GM18526 (cell line): ENCODE data around the gene THSD7A.

Experiments used
- POLR2A ChIP-seq: IDR thresholded peaks from 3 replicates; pipeline ENCODE4 v1.6.1; 2011; ENCODE audit not compliant: insufficient read length; ENCODE audit errors: extremely low read depth

The THSD7A gene

DNA sequence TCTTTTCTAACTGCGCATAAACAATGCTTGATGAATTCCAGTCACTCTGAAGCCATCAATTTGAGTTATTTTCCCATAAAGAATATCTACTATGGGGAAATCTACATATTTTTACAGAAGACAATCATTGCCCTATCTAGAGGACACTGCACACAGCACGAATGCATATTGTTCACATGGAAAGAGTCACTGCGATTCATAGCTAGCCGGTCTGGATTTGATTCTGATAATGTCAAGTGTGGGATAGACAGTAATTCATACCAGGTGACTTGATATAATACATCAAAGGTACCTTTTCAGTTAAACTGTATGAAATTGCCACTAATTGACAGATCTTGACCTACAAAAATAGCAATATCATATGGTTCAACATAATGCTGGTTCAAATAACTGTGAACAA, 255.7 kb downstream of the THSD7A start:
- no peak for TF ChIP-seq POLR2A

DNA sequence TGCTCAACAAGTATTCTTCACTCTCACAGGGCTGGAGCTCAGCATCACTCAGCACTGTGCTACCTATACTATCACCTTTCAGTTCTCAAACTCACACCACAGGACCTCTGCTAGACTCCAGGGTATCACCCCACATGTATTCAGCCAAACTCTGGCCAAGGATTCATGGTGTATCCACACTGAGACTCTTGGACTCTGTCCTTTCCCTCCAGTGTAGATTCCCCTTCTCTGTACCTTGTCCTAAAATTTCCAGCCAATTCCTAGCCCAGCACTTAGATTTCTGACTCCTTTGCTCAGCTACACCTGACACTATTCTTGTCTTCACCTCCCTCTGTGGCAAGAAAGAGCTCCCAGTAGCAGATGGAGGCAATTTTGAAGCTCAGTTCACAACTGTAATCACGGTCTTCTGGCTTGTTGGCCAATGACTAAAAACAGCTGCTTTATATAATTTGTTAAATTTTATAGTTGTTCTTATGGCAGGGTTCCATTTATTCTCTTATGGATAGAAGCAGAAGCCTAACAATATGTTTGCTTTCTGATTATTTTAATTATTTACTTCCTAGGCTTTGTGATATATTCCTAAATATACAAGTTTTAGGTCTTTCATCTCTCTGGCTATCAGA, 258.8 kb downstream of the THSD7A start:
- TF ChIP-seq POLR2A = no peak

DNA sequence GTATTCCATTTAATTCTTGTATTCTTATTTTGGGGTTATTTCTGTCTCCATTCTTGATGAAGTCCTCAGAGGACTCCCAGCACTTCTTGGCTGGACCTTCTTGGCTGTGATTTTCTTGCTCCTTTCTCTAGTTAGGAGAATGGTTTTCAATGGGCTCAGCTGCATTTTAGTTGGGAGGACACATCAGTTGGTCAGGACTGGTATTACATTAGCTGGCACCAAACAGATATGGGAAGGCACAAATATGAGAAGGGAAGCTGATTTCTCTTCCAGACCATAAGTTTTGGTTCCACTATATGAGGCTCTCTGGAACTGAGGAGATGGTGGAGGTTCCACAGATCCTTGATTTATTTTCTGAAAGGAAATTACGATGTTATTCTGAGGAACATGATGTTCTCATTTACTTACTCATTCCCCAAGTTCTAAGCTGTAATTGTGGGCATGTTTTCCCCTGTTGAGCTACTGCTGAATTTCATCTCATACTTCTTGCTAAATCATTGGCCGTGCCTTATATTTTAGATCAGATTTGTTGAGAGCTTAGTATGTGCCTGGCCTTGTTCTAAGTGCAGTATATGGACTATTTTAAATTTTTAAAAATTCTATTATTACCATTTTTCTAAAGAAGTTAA, 261.0 kb downstream of the THSD7A start:
- no peak for TF ChIP-seq POLR2A

- TF ChIP-seq POLR2A = no peak
These were observed 261.8 kb downstream of the THSD7A start for GRCh38 chr7:11570205-11570604.

- no peak for TF ChIP-seq POLR2A
These were observed 264.4 kb downstream of the THSD7A start for GRCh38 chr7:11567571-11567970.

GRCh38 chr7:11557627-11558026, 274.4 kb downstream of the THSD7A start:
- no peak for TF ChIP-seq POLR2A

GRCh38 chr7:11552676-11553296, 279.2 kb downstream of the THSD7A start:
- no peak for TF ChIP-seq POLR2A

DNA sequence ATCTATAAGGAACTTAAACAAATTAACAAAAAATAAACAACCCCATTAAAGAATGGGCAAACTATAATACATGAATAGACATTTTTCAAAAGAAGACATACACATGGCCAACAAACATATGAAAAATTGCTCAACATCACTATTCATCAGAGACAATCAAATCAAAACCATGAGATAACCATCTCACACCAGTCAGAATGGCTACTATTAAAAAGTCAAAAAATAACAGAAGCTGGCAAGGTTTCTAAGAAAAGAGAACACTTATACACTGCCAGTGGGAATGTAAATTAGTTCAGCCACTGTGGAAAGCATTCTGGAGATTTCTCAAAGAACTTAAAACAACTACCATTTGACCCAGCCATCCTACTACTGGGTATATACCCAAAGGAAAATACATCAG, 280.5 kb downstream of the THSD7A start:
- TF ChIP-seq POLR2A = no peak

- no peak for TF ChIP-seq POLR2A
These were observed 283.5 kb downstream of the THSD7A start for GRCh38 chr7:11548532-11548931.

GRCh38 chr7:11541330-11541729, 290.7 kb downstream of the THSD7A start:
- no peak for TF ChIP-seq POLR2A

GRCh38 chr7:11540271-11540761, 291.7 kb downstream of the THSD7A start:
- TF ChIP-seq POLR2A = no peak

DNA sequence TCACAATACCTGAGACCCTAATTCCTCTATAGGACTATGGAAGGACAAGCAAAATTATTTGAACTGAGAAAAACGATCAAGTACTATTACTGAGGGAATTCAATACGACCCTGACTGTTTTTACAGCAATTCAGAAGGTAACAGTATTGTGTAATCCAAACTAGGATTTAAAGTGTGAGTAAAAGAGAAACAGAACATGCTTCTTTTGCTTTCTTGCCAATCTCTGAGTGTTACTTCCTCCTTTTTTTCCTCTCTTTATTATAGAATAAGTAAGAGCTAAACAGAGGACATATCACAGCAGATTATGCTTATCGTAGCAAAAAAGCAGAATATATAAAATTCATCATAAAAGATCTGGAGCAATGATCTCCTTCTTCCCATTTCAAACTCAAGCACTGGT, 292.1 kb downstream of the THSD7A start:
- TF ChIP-seq POLR2A = no peak

DNA sequence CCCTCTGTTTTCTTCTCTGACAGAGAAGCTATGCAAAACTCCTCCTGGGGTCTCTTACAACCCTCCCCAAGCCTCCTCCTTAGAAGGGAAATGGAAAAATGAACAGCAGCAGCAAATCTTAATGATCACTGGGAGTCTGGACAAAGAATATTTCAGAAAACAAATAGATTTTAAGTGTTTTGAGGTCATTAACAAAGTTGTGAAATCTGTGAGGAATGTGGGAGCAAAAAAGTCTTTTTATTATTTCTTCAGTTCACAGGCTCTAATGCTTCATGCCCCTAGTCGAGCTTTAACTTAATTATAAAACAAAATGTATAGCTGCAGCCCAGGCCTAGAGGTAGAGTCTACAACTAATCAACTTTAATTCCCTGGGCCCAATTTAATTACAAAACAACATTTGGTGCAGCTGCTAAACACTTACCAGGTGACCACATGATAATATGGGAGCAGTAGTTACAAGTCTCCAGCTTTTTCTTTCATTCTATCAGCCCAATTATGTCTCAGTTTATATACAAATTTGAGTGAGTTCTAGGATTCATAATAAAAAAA, 293.2 kb downstream of the THSD7A start:
- TF ChIP-seq POLR2A = no peak

GRCh38 chr7:11533229-11533820, 298.7 kb downstream of the THSD7A start:
- no peak for TF ChIP-seq POLR2A

DNA sequence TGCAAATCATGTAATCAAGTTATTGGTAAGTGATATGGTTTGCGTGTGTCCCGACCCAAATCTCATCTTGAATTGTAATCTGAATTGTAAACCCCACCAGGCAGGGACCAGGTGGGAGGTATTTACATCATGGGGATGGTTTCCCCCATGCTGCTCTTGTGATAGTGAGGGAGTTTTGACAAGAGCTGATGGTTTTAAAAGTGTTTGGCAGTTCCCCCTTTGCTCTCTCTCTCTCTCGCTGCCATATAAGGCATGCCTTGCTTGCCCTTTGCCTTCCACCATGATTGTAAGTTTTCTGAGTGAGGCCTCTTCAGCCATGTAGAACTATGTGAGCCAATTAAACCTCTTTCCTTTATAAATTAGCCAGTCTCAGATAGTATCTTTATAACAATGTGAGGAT, 302.6 kb downstream of the THSD7A start:
- no peak for TF ChIP-seq POLR2A

DNA sequence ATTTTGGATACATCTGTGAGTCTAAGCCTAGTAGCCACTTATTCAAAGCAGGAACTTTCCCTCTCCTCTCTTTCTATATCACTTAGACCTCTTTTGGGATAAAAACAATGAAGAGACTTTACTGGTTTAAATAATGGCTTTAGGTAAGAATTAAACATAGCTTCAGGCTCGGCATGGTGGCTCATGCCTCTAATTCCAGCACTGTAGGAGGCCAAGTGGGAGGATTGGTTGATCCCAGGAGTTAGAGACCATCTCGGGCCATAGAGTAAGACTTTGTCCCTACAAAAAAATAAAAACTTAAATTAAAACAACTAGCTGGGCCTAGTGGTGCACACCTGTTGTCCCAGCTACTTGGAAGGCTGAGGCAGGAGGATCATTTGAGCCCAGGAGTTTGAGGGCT, 304.3 kb downstream of the THSD7A start:
- no peak for TF ChIP-seq POLR2A
